Tibial nerve (tissue), 4 donors: ENCODE results near the gene SHD. TPM values are rescaled to one million over a fixed set of nuclear protein-coding genes. Genes with fewer than 3 reads are reported as not detected.

ENCODE experiments used
- DNase-seq, 2 donors: peaks; one replicate each; pipeline ENCODE4 v3.0.0-alpha.2; 2019; ENCODE audit warnings: low spot score in 2 of 2
- H3K27ac ChIP-seq, 4 donors: fragments of 200-600 bp; sonication (generic) in 3 of 4; one replicate each; pipeline ENCODE4 v1.5.1; 2017 to 2019; ENCODE audit warnings: mild to moderate bottlenecking in 1 of 4
- H3K27me3 ChIP-seq, 2 donors: fragments of 200-600 bp; sonication (generic) in 1 of 2; one replicate each; pipeline versions ENCODE4 v1.5.1 to v1.6.0; 2017 to 2019
- H3K36me3 ChIP-seq, 3 donors: fragments of 200-600 bp; sonication (generic); one replicate each; pipeline ENCODE4 v1.5.1; 2018 to 2019
- H3K4me1 ChIP-seq, 4 donors: fragments of 200-600 bp; sonication (generic) in 3 of 4; one replicate each; pipeline ENCODE4 v1.5.1; 2017 to 2019
- H3K4me3 ChIP-seq, 4 donors: fragments of 200-600 bp; sonication (generic) in 3 of 4; one replicate each; pipeline ENCODE4 v1.5.1; 2017 to 2019; ENCODE audit warnings: mild to moderate bottlenecking in 1 of 4, moderate library complexity in 1 of 4
- H3K9me3 ChIP-seq, 4 donors: fragments of 200-600 bp; sonication (generic) in 3 of 4; one replicate each; pipeline ENCODE4 v1.5.1; 2017 to 2019
- CTCF ChIP-seq, 5 experiments: fragments of 200-600 bp in 3 of 5; fragments of 450-650 bp in 2 of 5; sonication (generic) in 3 of 5; IDR thresholded peaks; one replicate each; pipeline ENCODE4 v1.5.1; 2016 to 2019; ENCODE audit warnings: antibody characterized with exemption in 5 of 5, mild to moderate bottlenecking in 3 of 5, moderate library complexity in 2 of 5
- EP300 ChIP-seq, 2 donors: sonication (generic); formaldehyde crosslinking; IDR thresholded peaks; one replicate each; pipeline ENCODE4 v1.6.1; 2017; ENCODE audit warnings: antibody characterized with exemption in 2 of 2, mild to moderate bottlenecking in 1 of 2
- POLR2A ChIP-seq, 2 donors: fragments of 450-650 bp; IDR thresholded peaks; one replicate each; pipeline ENCODE4 v1.6.1; 2017; ENCODE audit warnings: antibody characterized with exemption in 2 of 2, mild to moderate bottlenecking in 2 of 2, moderate library complexity in 2 of 2
- WGBS, 2 donors: methylation state at CpG; one replicate each; pipeline ENCODE4 v1.1.5; 2018; 5-methylcytosine and 5-hydroxymethylcytosine counted together
- total RNA-seq, 4 donors: library from RNA; depleted of rRNA; stranded (reverse); fragments of >200 nt; gene quantifications; one replicate each; pipeline ENCODE4 v1.1.0, GENCODE V29; 2016

The SHD gene
- total RNA-seq, 4 donors from 2014 or later, result not detected

GRCh38 chr19:4297901-4298809 is 19.1 kb downstream of the SHD start:
- Histone ChIP-seq H3K9me3 (no peaks in the 10 kb centered on the region), H3K27ac (no peak overlapping the region), H3K4me3 (no peak overlapping the region), H3K36me3 (no peaks in the 10 kb centered on the region), H3K27me3 (peaks cover 0 to 32% of the 10 kb centered on the region in 2 donors), H3K4me1 (no peaks in the 10 kb centered on the region)
- WGBS, 2 donors, result 63 to 64% methylated on average over 25 to 26 of the region's 27 CpGs
- TF ChIP-seq POLR2A (IDR thresholded peaks at IDR 0.05) (no peak), CTCF (IDR thresholded peaks at IDR 0.05) (no peak), EP300 (IDR thresholded peaks at IDR 0.05) (no peak)
- no peak for DNase-seq

DNA sequence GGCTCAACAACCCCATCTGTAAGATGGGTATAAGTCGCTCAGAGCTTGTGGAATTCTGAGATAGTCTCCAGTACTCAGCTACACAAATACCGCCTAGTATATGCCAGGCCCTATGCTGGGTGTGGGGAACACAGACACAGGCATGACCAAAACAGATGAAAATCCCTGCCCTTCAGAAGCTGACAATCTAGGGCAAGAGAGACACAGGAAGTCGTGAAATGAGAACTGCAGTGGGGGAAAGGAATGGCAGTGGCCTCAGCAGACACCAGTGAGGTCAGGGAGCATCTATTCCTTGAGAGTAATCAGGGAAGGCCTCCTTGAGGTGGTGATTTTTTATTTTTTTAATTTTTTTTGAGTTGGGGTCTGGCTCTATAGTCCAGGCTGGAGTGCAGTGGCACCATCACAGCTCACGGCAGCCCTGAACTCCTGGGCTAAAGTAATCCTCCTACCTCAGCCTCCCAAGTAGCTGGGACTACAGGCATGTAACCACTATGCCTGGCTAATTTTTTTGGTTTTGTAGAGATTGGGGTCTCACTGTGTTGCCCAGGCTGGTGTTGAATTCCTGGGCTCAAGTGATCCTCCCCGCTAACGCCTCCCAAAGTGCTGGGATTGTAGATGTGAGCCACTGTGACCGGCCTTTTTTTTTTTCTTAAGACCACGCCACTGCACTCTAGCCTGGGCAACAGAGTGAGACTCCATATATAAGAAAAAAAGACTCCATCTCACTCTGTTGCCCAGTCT is 19.9 kb downstream of the SHD start:
- H3K27ac ChIP-seq, result no peak overlapping the region
- H3K4me1 ChIP-seq, result no peaks in the 10 kb centered on the region
- DNase-seq, result no peak
- H3K9me3 ChIP-seq, result no peaks in the 10 kb centered on the region
- WGBS, 2 donors, result 78 to 89% methylated on average over 8 of the region's 8 CpGs
- H3K36me3 ChIP-seq, result no peaks in the 10 kb centered on the region
- peaks cover 0 to 39% of the 10 kb centered on the region in 2 donors for H3K27me3 ChIP-seq
- TF ChIP-seq POLR2A (IDR thresholded peaks at IDR 0.05), result no peak
- no peak for TF ChIP-seq EP300 (IDR thresholded peaks at IDR 0.05)
- no peak for TF ChIP-seq CTCF (IDR thresholded peaks at IDR 0.05)
- H3K4me3 ChIP-seq, result no peak overlapping the region

DNA sequence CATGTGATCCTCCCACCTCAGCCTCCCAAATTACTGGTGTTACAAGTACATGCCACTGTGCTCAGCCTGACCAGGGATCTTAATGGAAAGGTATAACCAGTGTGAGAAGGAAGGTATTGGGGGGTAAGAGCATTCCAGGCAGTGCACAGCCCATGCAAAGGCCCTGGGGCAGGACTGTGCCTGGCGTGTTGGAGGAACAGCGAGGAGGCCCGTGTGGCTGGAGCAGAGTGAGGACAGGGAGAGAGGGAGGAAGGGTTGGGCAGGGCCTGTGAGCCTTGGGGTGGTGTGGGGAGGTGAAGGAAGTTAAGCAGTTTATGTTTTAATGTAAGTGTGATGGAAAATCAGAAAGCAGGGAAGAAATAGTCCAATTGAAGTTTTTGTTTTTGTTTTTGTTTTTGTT is 21.5 kb downstream of the SHD start:
- H3K4me1 ChIP-seq, result peaks cover 0 to 9% (median 0%) of the 10 kb centered on the region in 4 donors
- peaks cover 0 to 45% of the 10 kb centered on the region in 2 donors for H3K27me3 ChIP-seq
- no peaks in the 10 kb centered on the region for H3K9me3 ChIP-seq
- DNase-seq, result no peak
- H3K27ac ChIP-seq, result no peak overlapping the region
- TF ChIP-seq POLR2A (IDR thresholded peaks at IDR 0.05) (no peak), EP300 (IDR thresholded peaks at IDR 0.05) (no peak), CTCF (IDR thresholded peaks at IDR 0.05) (no peak)
- 78 to 87% methylated on average over 3 of the region's 3 CpGs for WGBS, 2 donors
- no peak overlapping the region for H3K4me3 ChIP-seq
- H3K36me3 ChIP-seq, result no peaks in the 10 kb centered on the region

- Histone ChIP-seq H3K4me3 (no peak overlapping the region), H3K4me1 (peaks cover 0 to 9% (median 0%) of the 10 kb centered on the region in 4 donors), H3K27ac (no peak overlapping the region), H3K27me3 (peaks cover 0 to 34% of the 10 kb centered on the region in 2 donors), H3K36me3 (no peaks in the 10 kb centered on the region), H3K9me3 (no peaks in the 10 kb centered on the region)
- 48 to 52% methylated on average over 13 of the region's 13 CpGs for WGBS, 2 donors
- TF ChIP-seq POLR2A (IDR thresholded peaks at IDR 0.05), result no peak
- no peak for TF ChIP-seq EP300 (IDR thresholded peaks at IDR 0.05)
- no peak for TF ChIP-seq CTCF (IDR thresholded peaks at IDR 0.05)
- DNase-seq, result no peak
Measured at GRCh38 chr19:4301590-4302242, 22.6 kb downstream of the SHD start.
